ENCODE measurements around the gene GHITM. TPM values are rescaled to one million over a fixed set of nuclear protein-coding genes. Genes with fewer than 3 reads are reported as not detected.

The GHITM gene
- total and polyA plus RNA-seq, 2 donors (not counting 1 experiment from before 2014, with no cell fraction given): 40.5 to 75.1 TPM

DNA sequence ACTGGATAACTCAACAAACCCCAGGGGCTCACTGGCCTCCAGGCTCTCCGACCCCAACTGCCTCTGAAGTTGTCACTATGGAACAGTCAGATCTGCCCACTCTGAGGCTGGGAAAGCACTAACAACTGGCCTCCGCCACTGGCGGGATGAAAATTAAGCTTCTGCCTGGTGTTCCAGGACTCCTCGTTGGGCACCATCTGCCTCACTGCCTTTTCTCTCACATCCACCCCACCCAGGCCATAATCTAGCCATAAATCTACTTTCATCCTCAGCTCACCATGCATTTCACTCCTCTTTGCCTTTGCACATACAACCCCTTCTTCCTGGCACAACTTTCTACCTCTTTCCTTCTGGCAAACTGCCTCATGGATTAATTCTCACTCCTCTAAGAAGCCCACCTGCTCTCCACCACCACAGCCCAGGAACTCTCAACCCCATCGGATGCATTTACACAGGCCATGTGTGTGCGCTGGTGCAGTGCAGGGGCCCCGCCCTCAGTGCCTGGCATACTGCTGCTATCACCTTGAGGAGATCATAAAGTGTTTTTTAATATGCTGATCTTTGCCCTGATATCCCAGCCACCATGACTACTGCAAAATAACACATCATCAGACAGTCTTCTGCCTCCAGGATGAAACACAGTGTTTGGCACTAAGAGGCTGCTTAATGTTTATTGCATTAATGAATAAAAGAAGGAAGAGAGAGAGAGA, 59.1 kb downstream of the GHITM start:
- Histone ChIP-seq H3K27me3 (replicated peaks in 1 of 4; ENCODE audit: control extremely low read depth in 1 of 4, control insufficient read depth in 3 of 4, insufficient read depth in 4 of 4, low read length in 3 of 4) (peaks cover 0 to 41% (median 21%) of the 10 kb centered on the region in 4 experiments), H3K4me2 (replicated peaks; ENCODE audit: low read depth, low read length, poor library complexity, severe bottlenecking) (no peak overlapping the region), H2AFZ (ENCODE audit: insufficient read depth, low read depth, low read length, poor library complexity, severe bottlenecking) (no peak overlapping the region), H3K4me1 (ENCODE audit: control insufficient read depth in 2 of 2, insufficient read depth in 2 of 2, low read length in 2 of 2) (peaks cover 14 to 15% of the 10 kb centered on the region in 2 donors), H3K27ac (ENCODE audit: low read length in 2 of 2) (no peak overlapping the region), H3K36me3 (replicated peaks in 1 of 2; ENCODE audit: control extremely low read depth in 1 of 2, control insufficient read depth in 1 of 2, extremely low read depth in 1 of 2, insufficient read depth in 2 of 2, low read length in 1 of 2) (no peaks in the 10 kb centered on the region), H3K79me2 (ENCODE audit: control insufficient read depth, insufficient read depth, low read length) (no peaks in the 10 kb centered on the region), H3K9me3 (ENCODE audit: control extremely low read depth in 1 of 3, control insufficient read depth in 2 of 3, insufficient read depth in 1 of 3, low read length in 2 of 3) (peaks cover 0 to 5% (median 0%) of the 10 kb centered on the region in 3 donors), H3K9ac (ENCODE audit: low read length) (no peak overlapping the region), H3K4me3 (ENCODE audit: control extremely low read depth in 1 of 5, extremely low read depth in 1 of 5, insufficient read depth in 1 of 5, low read depth in 2 of 5, low read length in 4 of 5) (no peak overlapping the region), H4K20me1 (ENCODE audit: control insufficient read depth, insufficient read depth, low read length, poor library complexity, severe bottlenecking) (no peaks in the 10 kb centered on the region)
- TF ChIP-seq, protein P1, sequence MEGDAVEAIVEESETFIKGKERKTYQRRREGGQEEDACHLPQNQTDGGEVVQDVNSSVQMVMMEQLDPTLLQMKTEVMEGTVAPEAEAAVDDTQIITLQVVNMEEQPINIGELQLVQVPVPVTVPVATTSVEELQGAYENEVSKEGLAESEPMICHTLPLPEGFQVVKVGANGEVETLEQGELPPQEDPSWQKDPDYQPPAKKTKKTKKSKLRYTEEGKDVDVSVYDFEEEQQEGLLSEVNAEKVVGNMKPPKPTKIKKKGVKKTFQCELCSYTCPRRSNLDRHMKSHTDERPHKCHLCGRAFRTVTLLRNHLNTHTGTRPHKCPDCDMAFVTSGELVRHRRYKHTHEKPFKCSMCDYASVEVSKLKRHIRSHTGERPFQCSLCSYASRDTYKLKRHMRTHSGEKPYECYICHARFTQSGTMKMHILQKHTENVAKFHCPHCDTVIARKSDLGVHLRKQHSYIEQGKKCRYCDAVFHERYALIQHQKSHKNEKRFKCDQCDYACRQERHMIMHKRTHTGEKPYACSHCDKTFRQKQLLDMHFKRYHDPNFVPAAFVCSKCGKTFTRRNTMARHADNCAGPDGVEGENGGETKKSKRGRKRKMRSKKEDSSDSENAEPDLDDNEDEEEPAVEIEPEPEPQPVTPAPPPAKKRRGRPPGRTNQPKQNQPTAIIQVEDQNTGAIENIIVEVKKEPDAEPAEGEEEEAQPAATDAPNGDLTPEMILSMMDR (IDR thresholded peaks at IDR 0.05): no peak
- no peak for TF ChIP-seq EZH2 (IDR thresholded peaks at IDR 0.05; ENCODE audit: borderline replicate concordance, insufficient read depth, low read depth, low read length, poor library complexity, severe bottlenecking)
- 87% methylated on average over 4 of the region's 7 CpGs for whole genome bisulfite sequencing (ENCODE audit: insufficient coverage)
- DNase-seq (no peak), ATAC-seq (ENCODE audit: low read depth) (no peak)
- no peak overlapping the region for H3K4me3 Mint-ChIP-seq
- ChIA-PET POLR2A (no interaction called here), CTCF (interaction anchor here (1.0 to 2.1 kb wide), 2 partner anchors 14 to 50 kb away, joined by 3 to 4 read pairs; no protein-coding TSS in a partner anchor)
- no peaks in the 10 kb centered on the region for H3K9me3 Mint-ChIP-seq (ENCODE audit: insufficient read depth)
- intact Hi-C loops (cut with micrococcal nuclease): no loop called here
- H3K27me3 Mint-ChIP-seq: peaks cover 28% of the 10 kb centered on the region
- H3K27ac Mint-ChIP-seq: no peak overlapping the region
- peaks cover 8% of the 10 kb centered on the region for H3K4me1 Mint-ChIP-seq

DNA sequence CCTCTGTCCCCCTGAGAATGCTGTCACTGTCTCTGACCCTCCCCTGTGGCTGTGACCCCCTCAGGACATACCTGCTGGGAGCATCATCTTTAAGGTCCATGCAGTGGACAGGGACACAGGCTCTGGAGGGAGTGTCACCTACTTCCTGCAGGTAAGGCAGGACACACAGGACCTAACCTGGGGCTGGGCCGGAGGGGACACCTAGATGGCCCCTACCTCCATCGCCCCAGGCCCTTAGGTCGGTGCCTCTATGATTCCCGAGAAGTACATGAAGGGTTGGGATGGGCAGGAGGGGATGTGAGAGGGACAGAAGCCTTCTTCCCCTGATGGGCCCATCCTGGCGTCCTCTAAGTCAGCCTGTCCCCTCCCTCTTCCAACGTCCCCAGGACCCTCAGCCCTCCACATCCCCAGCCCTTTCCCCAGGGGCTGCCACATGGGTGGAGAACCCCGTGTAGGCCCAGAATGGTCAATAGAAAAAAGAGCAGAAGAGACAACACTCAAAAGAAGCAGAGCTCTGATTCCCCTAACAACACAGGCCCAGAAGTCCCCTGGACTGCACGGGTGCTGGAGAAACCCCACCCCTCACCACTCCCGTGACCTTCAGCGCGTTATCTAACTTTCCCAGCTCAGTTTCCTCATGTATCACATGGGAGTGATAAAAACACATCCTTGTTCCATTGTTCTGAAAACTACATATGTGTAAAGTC, 61.4 kb downstream of the GHITM start:
- H3K27ac Mint-ChIP-seq: no peak overlapping the region

More for the DNA sequence above, 61.4 kb downstream of the GHITM start:
- Histone ChIP-seq H3K36me3 (replicated peaks in 1 of 2; ENCODE audit: control extremely low read depth in 1 of 2, control insufficient read depth in 1 of 2, extremely low read depth in 1 of 2, insufficient read depth in 2 of 2, low read length in 1 of 2) (no peaks in the 10 kb centered on the region), H3K4me1 (ENCODE audit: control insufficient read depth in 2 of 2, insufficient read depth in 2 of 2, low read length in 2 of 2) (peaks cover 0 to under 1% of the 10 kb centered on the region in 2 donors), H4K20me1 (ENCODE audit: control insufficient read depth, insufficient read depth, low read length, poor library complexity, severe bottlenecking) (no peaks in the 10 kb centered on the region), H3K79me2 (ENCODE audit: control insufficient read depth, insufficient read depth, low read length) (no peaks in the 10 kb centered on the region), H3K4me3 (ENCODE audit: control extremely low read depth in 1 of 5, extremely low read depth in 1 of 5, insufficient read depth in 1 of 5, low read depth in 2 of 5, low read length in 4 of 5) (no peak overlapping the region), H3K4me2 (replicated peaks; ENCODE audit: low read depth, low read length, poor library complexity, severe bottlenecking) (no peak overlapping the region), H2AFZ (ENCODE audit: insufficient read depth, low read depth, low read length, poor library complexity, severe bottlenecking) (no peak overlapping the region), H3K27ac (ENCODE audit: low read length in 2 of 2) (no peak overlapping the region), H3K27me3 (replicated peaks in 1 of 4; ENCODE audit: control extremely low read depth in 1 of 4, control insufficient read depth in 3 of 4, insufficient read depth in 4 of 4, low read length in 3 of 4) (peaks cover 0 to 23% (median 5%) of the 10 kb centered on the region in 4 experiments), H3K9me3 (ENCODE audit: control extremely low read depth in 1 of 3, control insufficient read depth in 2 of 3, insufficient read depth in 1 of 3, low read length in 2 of 3) (no peaks in the 10 kb centered on the region), H3K9ac (ENCODE audit: low read length) (no peak overlapping the region)
- Mint-ChIP-seq H3K4me3 (no peak overlapping the region), H3K9me3 (ENCODE audit: insufficient read depth) (no peaks in the 10 kb centered on the region), H3K27me3 (peaks cover 27% of the 10 kb centered on the region), H3K4me1 (peaks cover under 1% of the 10 kb centered on the region)
- 89% methylated on average over 9 of the region's 11 CpGs for WGBS (ENCODE audit: insufficient coverage)
- DNase-seq: no peak
- POLR2A ChIA-PET: no interaction called here
- CTCF ChIA-PET: interaction anchor here (1.1 to 3.3 kb wide), 2 partner anchors 12 to 52 kb away, joined by 3 to 24 read pairs; no protein-coding TSS in a partner anchor
- intact Hi-C loops (cut with micrococcal nuclease): no loop called here
- TF ChIP-seq EZH2 (IDR thresholded peaks at IDR 0.05; ENCODE audit: borderline replicate concordance, insufficient read depth, low read depth, low read length, poor library complexity, severe bottlenecking): no peak
- TF ChIP-seq, protein P1 (IDR thresholded peaks at IDR 0.05): no peak
- no peak for ATAC-seq (ENCODE audit: low read depth)
